GM18873 (cell line): ENCODE data around the gene EDEM3.

Experiments used
- ATAC-seq: cut with Tn5 transposase; IDR thresholded peaks from one replicate; pipeline ENCODE4 v1.9.1; 2021; ENCODE audit warnings: mild to moderate bottlenecking, moderate library complexity, moderate number of reproducible peaks; ENCODE audit not compliant: unreplicated experiment, low FRiP score

EDEM3 gene

GRCh38 chr1:184743062-184743756 lies 11.4 kb downstream of the EDEM3 start:
- no peak for ATAC-seq

- no peak for ATAC-seq
Observed at GRCh38 chr1:184740344-184740743, 14.3 kb downstream of the EDEM3 start.

- no peak for ATAC-seq
Observed at GRCh38 chr1:184739796-184740195, 14.9 kb downstream of the EDEM3 start.

- no peak for ATAC-seq
Observed at GRCh38 chr1:184739070-184739469, 15.6 kb downstream of the EDEM3 start.

- no peak for ATAC-seq
Observed at GRCh38 chr1:184734980-184735379, 19.7 kb downstream of the EDEM3 start.

GRCh38 chr1:184724843-184725242 lies 29.8 kb downstream of the EDEM3 start:
- ATAC-seq, result no peak

- ATAC-seq, result no peak
Observed at GRCh38 chr1:184716158-184716557, 38.5 kb downstream of the EDEM3 start.

GRCh38 chr1:184709418-184709817 lies 45.2 kb downstream of the EDEM3 start:
- no peak for ATAC-seq

- ATAC-seq, result no peak
Observed at GRCh38 chr1:184708084-184708676, 46.5 kb downstream of the EDEM3 start.

GRCh38 chr1:184705271-184705670 lies 49.4 kb downstream of the EDEM3 start:
- no peak for ATAC-seq

GRCh38 chr1:184701816-184702215 lies 52.8 kb downstream of the EDEM3 start:
- ATAC-seq, result no peak

- no peak for ATAC-seq
Observed at GRCh38 chr1:184698969-184699368, 55.7 kb downstream of the EDEM3 start.

- no peak for ATAC-seq
Observed at GRCh38 chr1:184698016-184698415, 56.6 kb downstream of the EDEM3 start.

- no peak for ATAC-seq
Observed at GRCh38 chr1:184696403-184696802, 58.3 kb downstream of the EDEM3 start.

- no peak for ATAC-seq
Observed at GRCh38 chr1:184695023-184695422, 59.6 kb downstream of the EDEM3 start.

- ATAC-seq, result no peak
Observed at GRCh38 chr1:184693011-184693410, 61.6 kb downstream of the EDEM3 start.

GRCh38 chr1:184691719-184692324 lies 62.8 kb downstream of the EDEM3 start:
- ATAC-seq, result no peak

GRCh38 chr1:184686540-184686939 lies 68.1 kb downstream of the EDEM3 start:
- no peak for ATAC-seq

- ATAC-seq, result peak; percentile 82
Observed at GRCh38 chr1:184685116-184685515, 69.5 kb downstream of the EDEM3 start.

GRCh38 chr1:184684285-184685074 lies 70.2 kb downstream of the EDEM3 start:
- ATAC-seq, result no peak

GRCh38 chr1:184682956-184683355 lies 71.7 kb downstream of the EDEM3 start:
- no peak for ATAC-seq
